Kidney (tissue), 14 donors: Measurements from ENCODE around the gene ATP6V1G2. TPM values are rescaled to one million over a fixed set of nuclear protein-coding genes. Genes with fewer than 3 reads are reported as not detected.

Experiments used
- DNase-seq, 5 donors: peaks; one replicate each; pipeline ENCODE4 v3.0.0-alpha.2; 2013 to 2020
- FAIRE-seq: peaks from 2 replicates; lab custom pipeline; 2012; peaks lifted over from hg19 to GRCh38; lab: Jason Lieb, UNC
- H3K27ac ChIP-seq, 2 donors: one replicate each; pipeline ENCODE4 v1.7.0; 2013; ENCODE audit warnings: low read depth in 2 of 2, low read length in 2 of 2, inconsistent platforms in 1 of 2
- H3K27me3 ChIP-seq: one replicate; pipeline ENCODE4 v1.7.1; 2013; ENCODE audit warnings: low read length, inconsistent platforms; ENCODE audit not compliant: control insufficient read depth, insufficient read depth
- H3K36me3 ChIP-seq, 3 donors: one replicate each; pipeline versions ENCODE4 v1.7.0 to v1.7.1; 2013; ENCODE audit warnings: low read length in 3 of 3, control low read depth in 1 of 3, inconsistent platforms in 1 of 3; ENCODE audit not compliant: insufficient read depth in 3 of 3, control insufficient read depth in 2 of 3
- H3K4me1 ChIP-seq, 3 donors: one replicate each; pipeline versions ENCODE4 v1.7.0 to v1.7.1; 2013; ENCODE audit warnings: low read length in 3 of 3, inconsistent platforms in 1 of 3, low read depth in 1 of 3; ENCODE audit not compliant: control insufficient read depth in 2 of 3, insufficient read depth in 2 of 3
- H3K4me3 ChIP-seq, 3 donors: one replicate each; pipeline versions ENCODE4 v1.7.0 to v1.8.1; 2013; ENCODE audit warnings: low read length in 3 of 3, control low read depth in 1 of 3, inconsistent platforms in 1 of 3
- H3K9ac ChIP-seq, 3 donors: one replicate each; pipeline versions ENCODE4 v1.7.0 to v1.7.1; 2013; ENCODE audit warnings: low read length in 3 of 3, control low read depth in 1 of 3, inconsistent platforms in 1 of 3
- H3K9me3 ChIP-seq, 3 donors: one replicate each; pipeline versions ENCODE4 v1.7.0 to v1.7.1; 2013; ENCODE audit warnings: low read length in 3 of 3, control low read depth in 1 of 3, inconsistent platforms in 1 of 3; ENCODE audit not compliant: control insufficient read depth in 2 of 3, insufficient read depth in 1 of 3
- intact Hi-C: fragments of 100-400 bp; cut with DNase I; formaldehyde crosslinking; loops from one replicate; pipeline ENCODE4 v1.11.1; 2022
- polyA plus RNA-seq: library from polyadenylated mRNA; stranded (reverse); fragments of 350-450 nt; fragmentation: Illumina TruSeq; extraction: RNeasy Lipid Tissue Mini Kit (QIAGEN cat#74804); gene quantifications from one replicate; pipeline ENCODE4 v1.2.3, GENCODE V29; 2014; ENCODE audit warnings: low read depth, low replicate concordance; ENCODE audit not compliant: insufficient read depth
- total RNA-seq: library from RNA; stranded (reverse); fragmentation: NEBNext Ultra II Directional; extraction: Animal tissue kit (Norgen Biotek cat#: 25700); gene quantifications from one replicate; pipeline ENCODE4 v1.2.1, GENCODE V29; 2021
- TF ChIP-seq, protein P1 (sequence below): IDR thresholded peaks from 3 replicates; pipeline ENCODE4 v1.5.1; 2012; ENCODE audit warnings: mild to moderate bottlenecking, moderate library complexity, borderline replicate concordance; ENCODE audit not compliant: insufficient read depth; ENCODE audit errors: extremely low read depth
- donor health status: control.
- donor health status: control.
- donor health status: control.
- donor health status: control.
- donor health status: control.
- donor health status: DM: yes; HTN: yes; CAD: no.
- donor health status: Normal renal cell carcinoma (clear cell type).

Gene ATP6V1G2
- total and polyA plus RNA-seq, 2 donors from 2014 or later: 1.2 to 6.0 TPM

DNA sequence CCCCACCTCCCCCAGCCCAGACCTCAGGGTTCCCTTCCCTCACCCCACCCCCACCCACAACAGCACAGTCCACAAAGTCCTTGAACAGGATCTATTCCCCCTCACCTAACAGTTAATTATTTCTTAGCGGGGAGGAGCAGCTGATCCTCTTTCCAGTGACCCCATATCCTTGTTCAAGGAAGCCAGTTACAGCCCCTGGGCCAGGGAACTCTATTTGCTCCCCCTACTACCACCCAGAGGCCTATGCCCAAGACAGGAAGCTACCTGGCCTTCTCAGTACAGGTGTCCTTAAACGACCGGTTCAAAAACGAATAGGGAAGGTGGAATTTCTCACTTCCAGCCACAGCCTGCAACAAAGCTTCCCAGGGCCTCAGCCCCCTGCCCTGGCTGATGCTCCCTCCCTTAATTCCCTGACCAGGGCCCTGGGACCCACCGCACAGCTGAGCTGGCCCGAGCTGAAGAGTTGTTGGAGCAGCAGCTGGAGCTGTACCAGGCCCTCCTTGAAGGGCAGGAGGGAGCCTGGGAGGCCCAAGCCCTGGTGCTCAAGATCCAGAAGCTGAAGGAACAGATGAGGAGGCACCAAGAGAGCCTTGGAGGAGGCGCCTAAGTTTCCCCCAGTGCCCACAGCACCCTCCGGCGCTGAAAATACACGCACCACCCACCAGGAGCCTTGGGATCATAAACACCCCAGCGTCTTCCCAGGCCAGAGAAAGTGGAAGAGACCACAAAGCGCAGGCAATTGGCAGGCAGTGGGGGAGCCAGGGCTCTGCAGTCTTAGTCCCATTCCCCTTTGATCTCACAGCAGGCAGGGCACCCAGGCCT lies 16.9 kb downstream of the ATP6V1G2 start:
- no peaks in the 10 kb centered on the region for H3K27me3 ChIP-seq
- H3K4me1 ChIP-seq: peaks cover 0 to 7% (median 0%) of the 10 kb centered on the region in 3 donors
- no peaks in the 10 kb centered on the region for H3K9me3 ChIP-seq
- intact Hi-C loops: no loop called here
- TF ChIP-seq, protein P1, sequence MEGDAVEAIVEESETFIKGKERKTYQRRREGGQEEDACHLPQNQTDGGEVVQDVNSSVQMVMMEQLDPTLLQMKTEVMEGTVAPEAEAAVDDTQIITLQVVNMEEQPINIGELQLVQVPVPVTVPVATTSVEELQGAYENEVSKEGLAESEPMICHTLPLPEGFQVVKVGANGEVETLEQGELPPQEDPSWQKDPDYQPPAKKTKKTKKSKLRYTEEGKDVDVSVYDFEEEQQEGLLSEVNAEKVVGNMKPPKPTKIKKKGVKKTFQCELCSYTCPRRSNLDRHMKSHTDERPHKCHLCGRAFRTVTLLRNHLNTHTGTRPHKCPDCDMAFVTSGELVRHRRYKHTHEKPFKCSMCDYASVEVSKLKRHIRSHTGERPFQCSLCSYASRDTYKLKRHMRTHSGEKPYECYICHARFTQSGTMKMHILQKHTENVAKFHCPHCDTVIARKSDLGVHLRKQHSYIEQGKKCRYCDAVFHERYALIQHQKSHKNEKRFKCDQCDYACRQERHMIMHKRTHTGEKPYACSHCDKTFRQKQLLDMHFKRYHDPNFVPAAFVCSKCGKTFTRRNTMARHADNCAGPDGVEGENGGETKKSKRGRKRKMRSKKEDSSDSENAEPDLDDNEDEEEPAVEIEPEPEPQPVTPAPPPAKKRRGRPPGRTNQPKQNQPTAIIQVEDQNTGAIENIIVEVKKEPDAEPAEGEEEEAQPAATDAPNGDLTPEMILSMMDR: no peak
- peak overlapping the region in 1 of 3 donors; percentile 65 for H3K9ac ChIP-seq
- no peak for FAIRE-seq
- H3K36me3 ChIP-seq: peaks cover 13 to 36% (median 18%) of the 10 kb centered on the region in 3 donors
- H3K4me3 ChIP-seq: peak overlapping the region in 1 of 3 donors; percentile 39
- peak in 4 of 5 donors; percentile 35 to 66 (median 58) for DNase-seq
- peak overlapping the region; percentile 40 to 74 for H3K27ac ChIP-seq

DNA sequence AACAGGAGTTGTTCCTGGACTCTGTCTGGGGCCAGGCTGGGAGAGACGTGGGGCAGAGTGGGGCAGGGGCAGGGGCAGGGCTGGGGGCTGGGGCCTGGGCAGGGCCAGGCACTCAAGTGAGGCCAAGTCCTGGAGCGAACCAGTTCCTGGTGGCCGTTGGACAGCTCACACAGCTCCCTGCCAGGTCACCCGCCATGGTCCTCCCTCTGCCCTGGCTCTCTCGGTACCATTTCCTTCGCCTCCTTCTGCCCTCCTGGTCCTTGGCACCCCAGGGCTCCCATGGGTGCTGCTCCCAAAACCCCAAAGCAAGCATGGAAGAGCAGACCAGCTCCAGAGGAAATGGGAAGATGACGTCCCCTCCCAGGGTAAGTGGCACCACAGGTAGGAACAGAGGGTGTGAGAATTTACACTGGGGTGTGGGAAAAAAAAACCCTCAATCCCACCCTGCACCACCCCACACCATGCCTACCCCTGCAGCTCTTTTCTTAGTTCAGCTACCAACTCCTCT lies 17.5 kb downstream of the ATP6V1G2 start, which contains the start of gene MCCD1:
MCCD1 (plus strand) TSS at position 142 of the 508 bp plus-strand sequence; CDS start at position 195, 53 bp downstream.
- Histone ChIP-seq H3K4me1 (peaks cover 0 to 7% (median 0%) of the 10 kb centered on the region in 3 donors), H3K9ac (peak within 1 kb of the TSS in 1 of 3 donors; percentile 65), H3K27me3 (no peaks in the 10 kb centered on the region), H3K4me3 (peak within 1 kb of the TSS in 2 of 3 donors; percentile 39), H3K27ac (peak within 1 kb of the TSS; percentile 40 to 74), H3K9me3 (no peaks in the 10 kb centered on the region), H3K36me3 (peaks cover 9 to 30% (median 16%) of the 10 kb centered on the region in 3 donors)
- FAIRE-seq (no peak), DNase-seq (peak; percentile 19 to 87 (median 33))
- intact Hi-C loops: no loop called here
- TF ChIP-seq, protein P1: no peak

DNA sequence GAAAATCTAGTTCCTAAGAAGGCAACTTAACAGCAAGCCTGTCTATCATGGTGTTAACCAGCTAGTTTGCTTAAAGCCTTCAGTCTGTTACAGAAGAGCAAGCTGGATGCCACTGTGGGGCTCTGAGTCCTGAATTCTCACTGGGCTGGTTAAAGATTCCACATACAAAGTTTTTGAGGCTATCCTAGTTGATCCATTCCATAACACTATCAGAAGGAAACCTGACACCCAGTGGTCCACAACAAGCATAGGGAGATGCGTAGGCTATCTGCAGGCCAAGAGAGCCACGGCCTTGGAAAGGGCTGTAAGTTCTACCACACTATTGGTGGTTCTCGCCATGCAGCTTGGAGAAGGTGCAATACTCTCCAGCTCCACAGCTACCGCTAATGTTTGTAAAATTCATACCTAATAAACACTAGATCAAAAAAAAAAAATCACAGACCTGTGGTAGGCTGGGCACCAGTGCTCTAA lies 18.1 kb downstream of the ATP6V1G2 start:
- no peaks in the 10 kb centered on the region for H3K27me3 ChIP-seq
- DNase-seq (no peak), FAIRE-seq (no peak)
- no peak overlapping the region for H3K27ac ChIP-seq
- peaks cover 0 to 7% (median 0%) of the 10 kb centered on the region in 3 donors for H3K4me1 ChIP-seq
- no peaks in the 10 kb centered on the region for H3K9me3 ChIP-seq
- intact Hi-C loops: no loop called here
- peaks cover 9 to 25% (median 12%) of the 10 kb centered on the region in 3 donors for H3K36me3 ChIP-seq
- TF ChIP-seq, protein P1: no peak
- no peak overlapping the region for H3K4me3 ChIP-seq
- H3K9ac ChIP-seq: no peak overlapping the region
